ENCODE results near the gene MAN1C1.

DNA sequence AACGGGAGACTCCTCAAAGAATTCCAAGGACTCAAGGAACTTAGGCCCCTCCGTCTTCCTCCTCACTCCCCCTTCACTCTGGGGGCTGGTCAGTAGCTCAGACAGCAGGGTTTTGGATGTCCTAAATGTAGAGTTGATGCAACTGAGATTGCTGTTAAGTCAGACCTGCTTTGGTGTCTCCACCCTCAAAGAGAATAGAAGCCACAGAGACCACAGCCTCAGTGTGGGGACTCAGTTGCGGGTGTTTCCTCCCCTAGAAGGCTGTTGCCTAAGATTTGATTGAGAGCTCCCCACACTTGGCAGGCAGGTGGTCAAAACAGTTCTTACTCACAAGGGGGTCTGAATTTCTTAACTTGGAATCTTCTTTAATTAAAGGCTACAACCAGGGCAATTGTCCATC, 7.6 kb downstream of the MAN1C1 start:
- TF ChIP-seq, protein P1, sequence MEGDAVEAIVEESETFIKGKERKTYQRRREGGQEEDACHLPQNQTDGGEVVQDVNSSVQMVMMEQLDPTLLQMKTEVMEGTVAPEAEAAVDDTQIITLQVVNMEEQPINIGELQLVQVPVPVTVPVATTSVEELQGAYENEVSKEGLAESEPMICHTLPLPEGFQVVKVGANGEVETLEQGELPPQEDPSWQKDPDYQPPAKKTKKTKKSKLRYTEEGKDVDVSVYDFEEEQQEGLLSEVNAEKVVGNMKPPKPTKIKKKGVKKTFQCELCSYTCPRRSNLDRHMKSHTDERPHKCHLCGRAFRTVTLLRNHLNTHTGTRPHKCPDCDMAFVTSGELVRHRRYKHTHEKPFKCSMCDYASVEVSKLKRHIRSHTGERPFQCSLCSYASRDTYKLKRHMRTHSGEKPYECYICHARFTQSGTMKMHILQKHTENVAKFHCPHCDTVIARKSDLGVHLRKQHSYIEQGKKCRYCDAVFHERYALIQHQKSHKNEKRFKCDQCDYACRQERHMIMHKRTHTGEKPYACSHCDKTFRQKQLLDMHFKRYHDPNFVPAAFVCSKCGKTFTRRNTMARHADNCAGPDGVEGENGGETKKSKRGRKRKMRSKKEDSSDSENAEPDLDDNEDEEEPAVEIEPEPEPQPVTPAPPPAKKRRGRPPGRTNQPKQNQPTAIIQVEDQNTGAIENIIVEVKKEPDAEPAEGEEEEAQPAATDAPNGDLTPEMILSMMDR (IDR thresholded peaks at IDR 0.05; ENCODE audit: insufficient read depth, low read length, poor library complexity, severe bottlenecking) = no peak
- TF ChIP-seq EZH2phosphoT487 (conservative IDR thresholded peaks at IDR 0.05; ENCODE audit: low read length) = no peak
